Calu3 (cell line): ENCODE results near the gene TASP1. TPM values are rescaled to one million over a fixed set of nuclear protein-coding genes. Genes with fewer than 3 reads are reported as not detected.

ENCODE experiments used
- BruUV-seq: library from RNA; stranded (reverse); fragments of 400-500 nt; replicated peaks from 2 replicates; lab custom pipeline; 2021; lab: Mats Ljungman, UMichigan
- CTCF ChIA-PET: fragments of 300-600 bp; sonication (Branson Sonifier 250); formaldehyde crosslinking; loops from one replicate; lab custom pipeline; 2022; ENCODE audit warnings: antibody characterized with exemption; lab: Charles Lee
- DNase-seq: peaks from one replicate; pipeline ENCODE4 v3.0.0; 2022
- H3K27ac Mint-ChIP-seq: one replicate; pipeline ENCODE4 v1.8.0; 2022; ENCODE audit warnings: mixed read lengths; ENCODE audit not compliant: unreplicated experiment
- H3K27me3 Mint-ChIP-seq: one replicate; pipeline ENCODE4 v1.8.0; 2022; ENCODE audit warnings: mixed read lengths; ENCODE audit not compliant: unreplicated experiment
- H3K36me3 Mint-ChIP-seq: one replicate; pipeline ENCODE4 v1.8.0; 2022; ENCODE audit warnings: mild to moderate bottlenecking, moderate library complexity, mixed read lengths; ENCODE audit not compliant: insufficient read depth, unreplicated experiment
- H3K4me1 Mint-ChIP-seq: one replicate; pipeline ENCODE4 v1.8.0; 2022; ENCODE audit warnings: mild to moderate bottlenecking, low read depth, mixed read lengths; ENCODE audit not compliant: unreplicated experiment
- H3K4me3 Mint-ChIP-seq: one replicate; pipeline ENCODE4 v1.8.0; 2022; ENCODE audit warnings: mild to moderate bottlenecking, low read depth, moderate library complexity, mixed read lengths; ENCODE audit not compliant: unreplicated experiment
- H3K9me3 Mint-ChIP-seq: one replicate; pipeline ENCODE4 v1.8.0; 2022; ENCODE audit warnings: low read depth, mixed read lengths; ENCODE audit not compliant: unreplicated experiment
- CTCF ChIP-seq: fragments of 200-600 bp; IDR thresholded peaks from one replicate; pipeline ENCODE4 v1.8.0; 2022; ENCODE audit warnings: antibody characterized with exemption; ENCODE audit not compliant: unreplicated experiment
- intact Hi-C: fragments of 100-400 bp; cut with micrococcal nuclease; formaldehyde crosslinking; loops from one replicate; pipeline ENCODE4 v1.10.0; 2022; ENCODE audit not compliant: unreplicated experiment
- total RNA-seq: library from RNA; stranded (reverse); gene quantifications from 2 replicates; pipeline ENCODE4 v1.2.3, GENCODE V29; 2022

TASP1 gene
- total RNA-seq, 1 experiment from 2014 or later, result 20.0 TPM

DNA sequence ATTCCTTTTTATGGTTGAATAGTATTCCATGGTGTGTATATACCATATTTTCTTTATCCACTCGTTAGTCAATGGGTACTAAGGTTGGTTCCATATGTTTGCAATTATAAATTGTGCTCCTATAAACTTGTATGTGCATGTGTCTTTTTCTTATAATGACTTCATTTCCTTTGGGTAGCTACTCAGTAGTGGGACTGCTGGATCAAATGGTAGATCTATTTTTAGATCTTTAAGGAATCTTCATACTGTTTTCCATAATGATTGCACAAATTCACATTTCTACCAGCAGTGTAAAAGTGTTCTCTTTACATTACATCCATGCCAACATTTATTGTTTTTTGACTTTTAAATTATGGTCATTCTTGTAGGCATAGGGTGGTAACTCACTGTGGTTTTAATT lies 164.3 kb downstream of the TASP1 start:
- H3K27ac Mint-ChIP-seq, result no peak overlapping the region

DNA sequence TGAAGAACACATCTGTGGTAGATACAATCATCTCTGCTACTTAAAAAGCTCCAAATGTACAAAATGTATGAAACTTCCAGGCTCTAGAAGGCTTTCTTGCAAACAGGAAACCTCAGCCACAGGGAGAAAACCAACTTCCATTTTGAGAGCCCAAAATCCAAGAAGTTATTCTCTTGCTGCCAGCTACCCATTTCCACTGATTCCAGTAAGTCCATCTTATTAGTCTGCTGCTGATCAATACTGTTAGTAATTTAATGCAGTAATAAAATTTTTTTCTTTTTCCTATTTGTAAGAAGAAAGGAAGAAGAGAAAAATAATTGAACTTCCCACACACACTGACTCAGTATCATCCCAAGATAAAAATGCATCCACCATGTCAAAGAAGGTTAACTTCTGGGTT lies 169.5 kb downstream of the TASP1 start:
- intact Hi-C loops, result no loop called here
- Mint-ChIP-seq H3K27me3 (no peaks in the 10 kb centered on the region), H3K4me1 (no peaks in the 10 kb centered on the region), H3K4me3 (no peak overlapping the region), H3K27ac (no peak overlapping the region), H3K36me3 (no peaks in the 10 kb centered on the region), H3K9me3 (peaks cover 5% of the 10 kb centered on the region)
- TF ChIP-seq CTCF, result no peak
- CTCF ChIA-PET, result no interaction called here
- no TSS peak for BruUV-seq
- no peak for DNase-seq

More for the DNA sequence above, 164.3 kb downstream of the TASP1 start:
- H3K9me3 Mint-ChIP-seq, result peaks cover 5% of the 10 kb centered on the region
- no peaks in the 10 kb centered on the region for H3K4me1 Mint-ChIP-seq
- CTCF ChIA-PET, result no interaction called here
- no peak overlapping the region for H3K4me3 Mint-ChIP-seq
- H3K36me3 Mint-ChIP-seq, result peaks cover 6% of the 10 kb centered on the region
- intact Hi-C loops, result no loop called here
- H3K27me3 Mint-ChIP-seq, result no peaks in the 10 kb centered on the region
- no TSS peak for BruUV-seq
- DNase-seq, result no peak
- TF ChIP-seq CTCF, result no peak

- Mint-ChIP-seq H3K36me3 (no peaks in the 10 kb centered on the region), H3K27me3 (no peaks in the 10 kb centered on the region), H3K9me3 (peaks cover 5% of the 10 kb centered on the region), H3K4me3 (no peak overlapping the region), H3K4me1 (no peaks in the 10 kb centered on the region), H3K27ac (no peak overlapping the region)
- intact Hi-C loops, result no loop called here
- BruUV-seq, result no TSS peak
- CTCF ChIA-PET, result no interaction called here
- no peak for TF ChIP-seq CTCF
- no peak for DNase-seq
These were observed 170.6 kb downstream of the TASP1 start for GRCh38 chr20:13468166-13468565.

- no peaks in the 10 kb centered on the region for H3K4me1 Mint-ChIP-seq
- no peaks in the 10 kb centered on the region for H3K9me3 Mint-ChIP-seq
- no peak for DNase-seq
- intact Hi-C loops, result no loop called here
- no peak overlapping the region for H3K4me3 Mint-ChIP-seq
- TF ChIP-seq CTCF, result no peak
- CTCF ChIA-PET, result no interaction called here
- no peaks in the 10 kb centered on the region for H3K27me3 Mint-ChIP-seq
- H3K27ac Mint-ChIP-seq, result no peak overlapping the region
- H3K36me3 Mint-ChIP-seq, result no peaks in the 10 kb centered on the region
- BruUV-seq, result no TSS peak
These were observed 174.0 kb downstream of the TASP1 start for GRCh38 chr20:13464702-13465101.
